Ovary (tissue), 9 donors: Measurements from ENCODE around the gene CCDC178. TPM values are rescaled to one million over a fixed set of nuclear protein-coding genes. Genes with fewer than 3 reads are reported as not detected.

Experiments used
- DNase-seq, 5 donors: peaks; one replicate each; pipeline ENCODE4 v3.0.0-alpha.2; 2019 to 2020
- H3K27ac ChIP-seq, 2 donors: fragments of 200-600 bp; one replicate each; pipeline versions ENCODE4 v1.5.1 to v1.8.0; 2019 to 2022
- H3K27me3 ChIP-seq: fragments of 200-600 bp; one replicate; pipeline ENCODE4 v1.8.0; 2022
- H3K36me3 ChIP-seq: fragments of 200-600 bp; sonication (generic); one replicate; pipeline ENCODE4 v1.5.1; 2019
- H3K4me1 ChIP-seq: one replicate; pipeline ENCODE4 v1.8.1; 2013; ENCODE audit warnings: mild to moderate bottlenecking, moderate library complexity; ENCODE audit not compliant: insufficient read depth
- H3K4me3 ChIP-seq: fragments of 200-600 bp; sonication (generic); one replicate; pipeline ENCODE4 v1.5.1; 2017
- H3K9me3 ChIP-seq, 2 donors: fragments of 200-600 bp in 1 of 2; sonication (generic) in 1 of 2; one replicate each; pipeline versions ENCODE4 v1.5.1 to v1.8.1; 2013 to 2019; ENCODE audit warnings: mild to moderate bottlenecking in 1 of 2, moderate library complexity in 1 of 2
- EP300 ChIP-seq: sonication (generic); formaldehyde crosslinking; IDR thresholded peaks from one replicate; pipeline ENCODE4 v1.6.1; 2017; ENCODE audit warnings: antibody characterized with exemption
- POLR2A ChIP-seq: fragments of 450-650 bp; IDR thresholded peaks from one replicate; pipeline ENCODE4 v1.6.1; 2017; ENCODE audit warnings: antibody characterized with exemption, mild to moderate bottlenecking, moderate library complexity
- WGBS, 3 donors: extraction: QIAGEN DNeasy Blood & Tissue Kit in 1 of 3; methylation state at CpG; one replicate each; pipeline versions ENCODE4 v1.1.5 to v1.1.7; 2013 to 2017; 5-methylcytosine and 5-hydroxymethylcytosine counted together
- intact Hi-C, 4 donors: fragments of 100-400 bp; cut with DNase I; formaldehyde crosslinking; loops; one replicate each; pipeline versions ENCODE4 v1.11.0 to v1.15.1; 2022 to 2023
- polyA plus RNA-seq, 2 donors: library from polyadenylated mRNA; stranded (reverse); fragments of 200-250 nt in 1 of 2; fragments of 350-450 nt in 1 of 2; fragmentation: Illumina TruSeq in 1 of 2; extraction: RNeasy Lipid Tissue Mini Kit (QIAGEN cat#74804) in 1 of 2; gene quantifications; one replicate each; pipeline ENCODE4 v1.2.3, GENCODE V29; 2013 to 2014
- total RNA-seq, 7 donors: library from RNA; depleted of rRNA in 2 of 7; stranded (reverse); fragments of >200 nt in 2 of 7; fragmentation: NEBNext Ultra II Directional in 3 of 7; extraction: Animal tissue kit (Norgen Biotek cat#: 25700) in 3 of 7; gene quantifications; one replicate each; pipeline versions ENCODE4 v1.1.0 to v1.2.4, GENCODE V29; 2016 to 2023
- TF ChIP-seq, protein P1 (sequence below), 3 donors: fragments of 450-650 bp in 2 of 3; fragments of 200-600 bp in 1 of 3; IDR thresholded peaks; one replicate each; pipeline versions ENCODE4 v1.5.1 to v1.8.0; 2016 to 2022; ENCODE audit warnings: antibody characterized with exemption in 3 of 3, mild to moderate bottlenecking in 1 of 3
- donor health status: DM: no; HTN: no; CAD: no; lungs with moderate emphysema.
- donor health status: DM: no; HTN: no; CAD: no.
- donor health status: Bipolar disorder and iron deficiency.
- donor health status: DM: yes; HTN: yes; CAD: no.
- donor health status: DM: no; HTN: no; CAD: no.
- donor health status: DM: yes; HTN: yes; CAD: no.

CCDC178 gene
- total and polyA plus RNA-seq, 9 donors = 2.4 to 11.8 (median 5.1) TPM

- no peaks in the 10 kb centered on the region for H3K9me3 ChIP-seq
- no peaks in the 10 kb centered on the region for H3K36me3 ChIP-seq
- intact Hi-C loops = no loop called here
- no peaks in the 10 kb centered on the region for H3K27me3 ChIP-seq
- TF ChIP-seq POLR2A = no peak
- H3K4me3 ChIP-seq = no peak overlapping the region
- no peak for DNase-seq
- H3K27ac ChIP-seq = no peak overlapping the region
- no peaks in the 10 kb centered on the region for H3K4me1 ChIP-seq
Observed at GRCh38 chr18:33277431-33277830, 163.1 kb downstream of the CCDC178 start.

GRCh38 chr18:33275843-33276242 is 164.7 kb downstream of the CCDC178 start:
- Histone ChIP-seq H3K4me3 (no peak overlapping the region), H3K4me1 (no peaks in the 10 kb centered on the region), H3K27me3 (no peaks in the 10 kb centered on the region), H3K9me3 (no peaks in the 10 kb centered on the region), H3K36me3 (no peaks in the 10 kb centered on the region), H3K27ac (no peak overlapping the region)
- DNase-seq = no peak
- TF ChIP-seq EP300 (no peak), POLR2A (no peak)
- TF ChIP-seq, protein P1, sequence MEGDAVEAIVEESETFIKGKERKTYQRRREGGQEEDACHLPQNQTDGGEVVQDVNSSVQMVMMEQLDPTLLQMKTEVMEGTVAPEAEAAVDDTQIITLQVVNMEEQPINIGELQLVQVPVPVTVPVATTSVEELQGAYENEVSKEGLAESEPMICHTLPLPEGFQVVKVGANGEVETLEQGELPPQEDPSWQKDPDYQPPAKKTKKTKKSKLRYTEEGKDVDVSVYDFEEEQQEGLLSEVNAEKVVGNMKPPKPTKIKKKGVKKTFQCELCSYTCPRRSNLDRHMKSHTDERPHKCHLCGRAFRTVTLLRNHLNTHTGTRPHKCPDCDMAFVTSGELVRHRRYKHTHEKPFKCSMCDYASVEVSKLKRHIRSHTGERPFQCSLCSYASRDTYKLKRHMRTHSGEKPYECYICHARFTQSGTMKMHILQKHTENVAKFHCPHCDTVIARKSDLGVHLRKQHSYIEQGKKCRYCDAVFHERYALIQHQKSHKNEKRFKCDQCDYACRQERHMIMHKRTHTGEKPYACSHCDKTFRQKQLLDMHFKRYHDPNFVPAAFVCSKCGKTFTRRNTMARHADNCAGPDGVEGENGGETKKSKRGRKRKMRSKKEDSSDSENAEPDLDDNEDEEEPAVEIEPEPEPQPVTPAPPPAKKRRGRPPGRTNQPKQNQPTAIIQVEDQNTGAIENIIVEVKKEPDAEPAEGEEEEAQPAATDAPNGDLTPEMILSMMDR (IDR thresholded peaks at IDR 0.05) = no peak
- intact Hi-C loops = no loop called here

DNA sequence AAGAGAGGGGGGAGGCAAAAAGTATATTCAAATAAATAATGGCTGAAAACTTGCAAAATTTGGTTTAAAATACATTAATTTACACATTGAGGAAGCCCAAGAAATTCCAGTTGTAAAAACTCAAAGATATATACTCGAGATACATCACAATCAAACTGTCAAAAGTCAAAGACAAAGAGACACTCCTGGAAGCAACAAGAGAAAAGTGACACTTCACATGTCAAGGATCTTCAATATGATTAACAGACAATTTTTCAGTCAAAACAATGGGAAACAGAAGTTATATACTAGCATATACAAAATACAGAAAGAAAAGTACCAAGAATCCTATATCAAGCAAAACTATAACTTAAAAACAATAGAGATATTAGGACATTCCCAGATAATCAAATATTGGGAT is 170.2 kb downstream of the CCDC178 start:
- WGBS, 3 donors = 67 to 72% (median 68%) methylated on average over 1 of the region's 1 CpG
- Histone ChIP-seq H3K4me1 (no peaks in the 10 kb centered on the region), H3K36me3 (no peaks in the 10 kb centered on the region), H3K9me3 (no peaks in the 10 kb centered on the region), H3K27me3 (no peaks in the 10 kb centered on the region), H3K4me3 (no peak overlapping the region), H3K27ac (no peak overlapping the region)
- DNase-seq = no peak
- intact Hi-C loops = no loop called here
- TF ChIP-seq EP300 = no peak
- no peak for TF ChIP-seq POLR2A
- TF ChIP-seq, protein P1 (IDR thresholded peaks at IDR 0.05) = no peak

GRCh38 chr18:33269223-33269622 is 171.3 kb downstream of the CCDC178 start:
- H3K36me3 ChIP-seq = no peaks in the 10 kb centered on the region
- WGBS, 3 donors = 10 to 16% (median 12%) methylated on average over 2 of the region's 2 CpGs
- H3K9me3 ChIP-seq = no peaks in the 10 kb centered on the region
- no peak overlapping the region for H3K4me3 ChIP-seq
- no peaks in the 10 kb centered on the region for H3K4me1 ChIP-seq
- TF ChIP-seq POLR2A = no peak
- TF ChIP-seq, protein P1 (IDR thresholded peaks at IDR 0.05) = no peak
- no peak for TF ChIP-seq EP300
- no peaks in the 10 kb centered on the region for H3K27me3 ChIP-seq
- DNase-seq = no peak
- intact Hi-C loops = no loop called here
- H3K27ac ChIP-seq = no peak overlapping the region

GRCh38 chr18:33264566-33264965 is 176.0 kb downstream of the CCDC178 start:
- H3K9me3 ChIP-seq = no peaks in the 10 kb centered on the region
- H3K4me3 ChIP-seq = no peak overlapping the region
- H3K4me1 ChIP-seq = no peaks in the 10 kb centered on the region
- DNase-seq = no peak
- H3K27me3 ChIP-seq = no peaks in the 10 kb centered on the region
- H3K36me3 ChIP-seq = no peaks in the 10 kb centered on the region
- intact Hi-C loops = no loop called here
- 55 to 71% (median 66%) methylated on average over 1 of the region's 1 CpG for WGBS, 3 donors
- H3K27ac ChIP-seq = no peak overlapping the region
- no peak for TF ChIP-seq EP300
- no peak for TF ChIP-seq POLR2A

DNA sequence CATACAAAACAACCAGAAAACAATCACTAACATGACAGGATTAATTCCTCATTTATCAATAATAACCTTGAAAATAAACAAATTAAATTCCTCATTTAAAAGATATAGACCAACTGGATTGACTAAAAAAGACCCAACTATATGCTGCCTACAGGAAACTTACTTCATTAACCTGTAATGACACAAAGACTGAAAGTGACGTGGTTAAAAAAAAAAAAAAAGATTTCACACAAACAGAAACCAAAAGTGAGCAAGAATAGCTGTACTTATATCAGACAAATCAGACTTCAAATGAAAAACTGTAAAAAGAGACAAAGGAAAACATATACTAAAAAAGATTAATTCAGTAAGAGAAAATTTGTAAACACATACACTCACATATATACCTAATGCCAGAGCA is 201.2 kb downstream of the CCDC178 start:
- Histone ChIP-seq H3K4me3 (no peak overlapping the region), H3K9me3 (no peaks in the 10 kb centered on the region), H3K4me1 (no peaks in the 10 kb centered on the region), H3K27me3 (no peaks in the 10 kb centered on the region), H3K36me3 (no peaks in the 10 kb centered on the region), H3K27ac (no peak overlapping the region)
- DNase-seq = no peak
- intact Hi-C loops = no loop called here
- TF ChIP-seq, protein P1 (IDR thresholded peaks at IDR 0.05) = no peak
- no peak for TF ChIP-seq POLR2A
- no peak for TF ChIP-seq EP300
- 92 to 97% (median 96%) methylated on average over 1 of the region's 1 CpG for WGBS, 3 donors
